Activated CD4-positive, alpha-beta T cell treated with anti-CD3 and anti-CD28 coated beads, Interleukin-2, amount 50 U/mL, for 16 hours (primary cell): ENCODE data around the gene HLA-A.

ENCODE experiments used
- DNase-seq: peaks from one replicate; pipeline ENCODE4 v3.0.0-alpha.2; 2020

HLA-A gene

GRCh38 chr6:29935273-29935955, 6.9 kb upstream of the HLA-A start:
- no peak for DNase-seq

DNA sequence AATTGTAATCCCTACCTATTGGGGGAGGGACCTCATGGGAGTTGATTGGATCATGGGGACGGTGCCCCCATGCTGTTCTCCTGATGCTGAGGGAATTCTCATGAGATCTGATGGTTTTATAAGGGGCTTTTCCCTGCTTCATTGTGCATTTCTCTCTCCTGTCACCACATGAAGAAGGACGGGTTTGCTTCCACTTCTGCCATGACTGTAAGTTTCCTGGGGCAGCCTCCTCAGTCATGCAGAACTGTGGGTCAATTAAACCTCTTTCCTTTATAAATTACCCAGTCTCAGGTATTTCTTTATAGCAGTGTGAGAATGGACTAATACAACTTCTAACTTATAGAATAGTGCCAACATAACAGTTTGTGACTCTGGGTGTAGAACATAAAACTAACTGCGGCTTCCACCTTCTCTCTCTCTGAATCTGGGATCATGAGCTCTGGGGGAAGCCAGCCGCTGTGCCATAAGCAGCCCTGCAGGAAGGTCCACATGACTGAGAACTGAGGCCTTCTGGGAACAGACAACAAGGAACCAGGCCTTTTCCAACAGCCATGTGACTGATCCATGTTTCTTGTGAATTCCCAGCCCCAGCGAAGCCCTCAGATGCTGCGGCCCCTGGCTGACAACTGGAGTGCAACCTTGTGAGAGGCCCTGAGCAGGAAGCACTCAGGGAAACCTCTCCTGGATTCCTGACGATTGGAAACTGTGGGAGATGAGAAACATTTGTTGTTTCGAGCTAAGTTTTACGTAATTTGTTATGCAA, 3.4 kb upstream of the HLA-A start:
- DNase-seq: no peak

- no peak for DNase-seq
Observed at GRCh38 chr6:29941016-29941415, 1.3 kb upstream of the HLA-A start.

GRCh38 chr6:29941471-29941870, 861 bp upstream of the HLA-A start:
- DNase-seq: no peak

GRCh38 chr6:29941916-29942274, 437 bp upstream of the HLA-A start:
- DNase-seq: no peak

GRCh38 chr6:29943053-29943966, 978 bp downstream of the HLA-A start:
- no peak for DNase-seq

DNA sequence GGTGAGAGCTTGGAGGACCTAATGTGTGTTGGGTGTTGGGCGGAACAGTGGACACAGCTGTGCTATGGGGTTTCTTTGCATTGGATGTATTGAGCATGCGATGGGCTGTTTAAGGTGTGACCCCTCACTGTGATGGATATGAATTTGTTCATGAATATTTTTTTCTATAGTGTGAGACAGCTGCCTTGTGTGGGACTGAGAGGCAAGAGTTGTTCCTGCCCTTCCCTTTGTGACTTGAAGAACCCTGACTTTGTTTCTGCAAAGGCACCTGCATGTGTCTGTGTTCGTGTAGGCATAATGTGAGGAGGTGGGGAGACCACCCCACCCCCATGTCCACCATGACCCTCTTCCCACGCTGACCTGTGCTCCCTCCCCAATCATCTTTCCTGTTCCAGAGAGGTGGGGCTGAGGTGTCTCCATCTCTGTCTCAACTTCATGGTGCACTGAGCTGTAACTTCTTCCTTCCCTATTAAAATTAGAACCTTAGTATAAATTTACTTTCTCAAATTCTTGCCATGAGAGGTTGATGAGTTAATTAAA, 3.0 kb downstream of the HLA-A start:
- DNase-seq: no peak

GRCh38 chr6:29946223-29947076, 4.1 kb downstream of the HLA-A start:
- no peak for DNase-seq

DNA sequence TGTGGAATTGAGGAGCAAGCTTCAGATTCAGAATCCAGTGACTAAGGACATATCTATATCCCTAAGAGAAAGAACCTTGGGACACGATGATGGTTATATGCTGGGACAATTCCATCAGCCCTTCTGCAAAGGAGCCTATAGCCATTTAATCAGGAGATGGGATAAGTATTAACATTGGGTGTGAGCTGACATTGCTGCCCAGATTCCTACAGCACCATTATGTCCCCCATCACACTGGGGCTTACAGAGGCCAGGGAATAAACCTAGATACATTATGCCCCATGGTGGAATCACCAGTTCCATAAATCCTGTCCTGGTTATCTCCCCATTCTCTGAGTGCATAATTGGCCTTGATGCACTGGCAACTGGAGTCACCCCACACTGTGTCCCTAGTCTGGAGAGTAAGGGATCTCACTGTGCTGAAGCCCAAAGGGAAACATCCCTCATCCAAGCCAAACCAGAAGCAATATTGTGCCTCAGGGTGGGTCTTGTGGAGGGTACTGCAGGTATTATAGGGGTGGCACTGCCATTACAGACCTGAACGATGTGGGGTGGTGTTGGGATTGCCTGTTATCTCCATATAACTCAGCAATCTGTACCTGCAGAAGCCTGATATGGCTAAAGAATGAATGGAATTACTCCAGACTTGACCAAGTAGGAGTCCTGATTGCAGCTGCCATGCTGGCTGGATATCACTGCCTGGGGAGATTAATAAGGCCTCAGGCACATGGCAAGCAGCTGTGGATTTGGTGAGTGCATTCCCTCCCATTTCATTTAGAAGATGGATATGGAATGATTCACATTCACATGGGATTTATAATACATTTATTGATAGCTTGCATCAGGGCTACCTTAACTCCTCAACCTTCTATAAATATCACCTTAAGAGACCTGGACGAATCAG, 5.0 kb downstream of the HLA-A start:
- DNase-seq: no peak

- no peak for DNase-seq
Observed at GRCh38 chr6:29948277-29948676, 5.9 kb downstream of the HLA-A start.

- DNase-seq: no peak
Observed at GRCh38 chr6:29949934-29950333, 7.6 kb downstream of the HLA-A start.

DNA sequence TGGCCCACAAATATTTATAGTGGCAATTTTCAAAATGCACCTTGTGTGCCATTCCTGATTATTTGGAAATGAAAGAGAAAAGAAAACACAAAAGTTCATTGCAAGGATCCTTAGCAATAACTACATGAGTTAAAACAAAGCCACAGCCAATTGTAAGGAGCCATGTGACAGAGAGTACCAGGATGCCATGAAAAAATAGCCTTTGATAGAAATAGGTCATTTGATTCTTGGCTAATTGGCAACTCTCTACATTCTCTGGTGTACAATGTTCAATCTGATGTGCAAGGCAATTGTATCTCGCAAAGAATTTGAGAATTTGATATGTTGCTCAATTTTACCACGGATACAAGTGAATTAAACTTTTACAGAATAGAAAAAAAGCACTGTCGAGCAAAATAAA, 9.6 kb downstream of the HLA-A start:
- no peak for DNase-seq

- DNase-seq: no peak
Observed at GRCh38 chr6:29953001-29953441, 10.7 kb downstream of the HLA-A start.

GRCh38 chr6:29953686-29954085, 11.4 kb downstream of the HLA-A start:
- DNase-seq: no peak

DNA sequence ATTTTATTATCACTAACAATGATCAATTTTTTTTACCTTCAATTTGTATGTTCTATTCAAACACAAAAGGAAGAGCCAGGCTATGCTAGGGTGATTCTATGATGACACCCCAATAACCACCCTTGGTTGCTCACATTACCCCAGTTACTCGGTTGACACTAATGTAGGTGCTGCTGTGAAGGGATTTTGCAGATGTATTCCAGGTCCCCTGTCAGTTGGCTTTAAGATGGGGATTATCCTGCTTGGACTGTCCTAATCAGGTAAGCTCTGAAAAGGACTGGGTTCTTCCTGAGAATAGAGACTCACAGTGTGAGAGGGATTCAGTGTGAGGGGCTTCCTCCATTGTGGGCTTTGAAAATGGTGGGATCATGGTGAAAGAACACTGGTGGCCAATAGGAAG, 11.9 kb downstream of the HLA-A start:
- no peak for DNase-seq

DNA sequence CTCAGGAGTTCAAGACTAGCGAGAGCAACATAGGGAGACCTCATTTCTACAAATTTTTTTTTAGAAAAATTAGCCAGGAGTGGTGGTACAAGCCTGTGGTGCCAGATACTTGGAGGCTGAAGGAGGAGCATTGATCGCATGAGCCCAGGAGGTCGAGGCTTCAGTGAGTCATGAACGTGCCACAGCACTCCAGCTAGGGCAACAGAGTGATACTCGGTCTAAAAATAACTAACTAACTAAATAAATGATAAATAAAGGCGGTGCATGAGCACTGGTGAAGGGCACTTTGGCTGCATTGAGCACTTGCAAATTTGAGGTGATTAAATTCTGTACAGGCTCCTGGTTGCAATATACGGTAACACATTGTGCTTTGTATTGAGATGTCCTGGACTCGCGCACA, 13.5 kb downstream of the HLA-A start:
- no peak for DNase-seq

DNA sequence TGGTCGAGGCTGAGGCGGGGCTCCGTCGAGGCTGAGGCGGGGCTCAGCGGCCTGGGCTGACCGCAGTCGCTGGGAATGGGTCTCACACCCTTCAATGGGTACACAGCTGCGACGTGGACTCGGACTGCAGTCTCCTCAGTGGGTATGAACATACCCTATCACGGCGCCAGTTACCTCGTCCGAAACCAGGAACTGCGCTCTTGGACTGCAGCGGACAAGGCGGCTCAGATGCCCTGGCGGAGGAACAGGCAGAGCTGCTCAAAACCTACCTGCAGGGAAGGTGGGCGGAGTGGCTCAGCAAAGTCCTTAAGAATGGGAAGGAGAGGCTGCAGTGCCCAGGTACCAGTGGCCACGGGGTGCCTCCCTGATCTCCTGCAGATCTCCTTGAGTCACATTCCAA, 14.2 kb downstream of the HLA-A start:
- DNase-seq: no peak

DNA sequence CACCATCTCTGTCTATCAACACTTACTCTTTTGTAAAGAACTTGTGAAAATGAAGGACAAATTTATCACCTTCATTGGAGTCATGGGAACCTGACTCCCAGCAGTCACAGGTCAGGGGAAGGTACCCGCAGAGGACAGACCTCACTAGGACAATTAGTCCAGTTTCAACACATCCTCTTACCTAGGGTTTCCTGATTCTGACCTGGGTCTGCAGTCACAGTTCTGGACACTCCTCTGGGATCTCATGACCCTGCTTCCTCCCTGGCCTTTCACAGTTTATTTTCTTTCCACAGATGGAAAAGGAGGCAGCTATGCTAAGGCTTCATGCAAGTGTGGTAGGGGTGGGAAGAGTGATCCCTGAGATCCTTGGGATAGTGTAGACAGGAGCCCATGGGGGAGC, 15.7 kb downstream of the HLA-A start:
- DNase-seq: no peak

- DNase-seq: no peak
Observed at GRCh38 chr6:29958921-29959320, 16.6 kb downstream of the HLA-A start.

GRCh38 chr6:29959467-29959866, 17.1 kb downstream of the HLA-A start:
- no peak for DNase-seq

DNA sequence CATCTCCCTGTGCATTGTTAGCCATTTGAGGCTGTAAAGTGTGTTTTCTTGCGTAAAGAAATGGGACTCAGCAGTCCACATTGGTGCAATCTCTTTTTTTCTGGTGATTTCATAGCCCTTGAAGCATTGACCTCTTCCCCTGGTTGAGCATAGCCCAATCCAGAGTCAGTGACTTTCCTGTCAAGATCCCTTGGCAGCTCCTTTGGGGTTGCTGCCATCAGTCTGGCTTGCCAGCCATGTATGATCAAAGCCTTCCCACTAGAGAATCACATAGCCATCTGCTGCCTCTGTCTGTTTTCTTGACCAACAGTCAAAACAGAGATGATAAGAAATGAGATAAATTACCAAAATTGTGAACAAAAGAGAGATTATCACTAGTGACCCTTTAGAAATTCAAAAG, 19.6 kb downstream of the HLA-A start:
- DNase-seq: no peak
